ENCODE results near the gene MYCT1.
"Not testable (repeated sequence)": the region's sequence is repeated elsewhere in the genome, so short reads cannot be mapped to it uniquely, and the experiment has no call there.

The MYCT1 gene, protein sequence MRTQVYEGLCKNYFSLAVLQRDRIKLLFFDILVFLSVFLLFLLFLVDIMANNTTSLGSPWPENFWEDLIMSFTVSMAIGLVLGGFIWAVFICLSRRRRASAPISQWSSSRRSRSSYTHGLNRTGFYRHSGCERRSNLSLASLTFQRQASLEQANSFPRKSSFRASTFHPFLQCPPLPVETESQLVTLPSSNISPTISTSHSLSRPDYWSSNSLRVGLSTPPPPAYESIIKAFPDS

DNA sequence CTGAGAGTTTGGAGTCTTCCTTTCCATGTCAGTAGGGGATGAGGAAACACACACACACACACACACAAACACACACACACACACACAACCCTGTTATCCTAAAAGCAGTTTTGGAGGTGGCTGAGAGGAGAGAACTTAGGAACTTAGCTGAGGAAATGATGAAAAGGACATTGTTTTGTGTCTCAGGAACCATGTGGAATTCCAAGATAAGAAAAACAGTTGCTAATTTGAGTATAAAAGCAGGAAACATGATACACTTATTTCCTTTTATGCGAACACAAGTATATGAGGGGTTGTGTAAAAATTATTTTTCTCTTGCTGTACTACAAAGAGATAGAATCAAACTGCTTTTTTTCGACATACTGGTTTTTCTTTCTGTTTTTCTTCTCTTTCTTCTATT lies at the start of gene MYCT1:
MYCT1 (plus strand) TSS at position 264 of the 400 bp plus-strand sequence; CDS start at position 270, 6 bp downstream.
- no peak for DNase-seq (ENCODE audit: low read depth)

GRCh38 chr6:152648105-152648504 lies 49.6 kb upstream of the MYCT1 start:
- no peak for DNase-seq (ENCODE audit: low read depth)

DNA sequence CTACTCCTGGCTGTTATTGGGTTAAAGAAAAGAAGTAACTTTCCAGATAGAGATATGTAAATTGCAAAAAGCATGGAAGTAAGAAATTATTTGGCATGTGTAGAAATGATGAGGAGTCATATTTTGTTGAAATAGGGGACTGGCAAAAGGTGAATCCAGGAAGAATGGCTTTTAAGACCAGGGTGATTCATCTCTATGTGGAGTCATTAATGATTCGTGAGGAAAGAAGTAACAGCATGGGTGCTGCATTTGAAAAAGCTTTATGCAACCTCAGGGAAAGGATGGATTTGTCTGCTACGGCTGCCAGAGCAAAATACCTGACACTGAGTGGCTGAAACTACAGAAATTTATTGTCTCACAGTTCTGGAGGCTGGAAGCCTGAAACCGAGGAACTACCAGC lies 45.7 kb upstream of the MYCT1 start:
- no peak for DNase-seq (ENCODE audit: low read depth)

DNA sequence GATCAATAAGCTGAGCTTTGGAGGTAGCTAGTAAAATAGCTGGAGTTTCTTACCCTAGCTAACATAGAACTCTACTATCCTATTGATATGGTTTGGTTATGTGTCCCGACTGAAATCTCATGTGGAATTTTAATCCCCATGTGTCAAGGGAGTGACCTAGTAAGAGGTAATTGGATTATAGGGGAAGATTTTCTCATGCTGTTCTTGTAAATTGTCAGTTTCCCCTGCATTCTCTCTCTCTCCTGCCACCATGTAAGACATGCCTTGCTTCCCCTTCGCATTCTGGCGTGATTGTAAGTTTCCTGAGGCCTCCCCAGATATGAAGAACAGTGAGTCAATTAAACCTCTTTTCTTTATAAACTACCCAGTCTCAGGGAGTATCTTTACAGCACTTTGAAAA lies 35.9 kb upstream of the MYCT1 start:
- no peak for DNase-seq (ENCODE audit: low read depth)

- DNase-seq (ENCODE audit: low read depth), result no peak
Measured at GRCh38 chr6:152669895-152670294, 27.8 kb upstream of the MYCT1 start.

GRCh38 chr6:152671171-152671570 lies 26.5 kb upstream of the MYCT1 start:
- DNase-seq (ENCODE audit: low read depth), result no peak

- no peak for DNase-seq (ENCODE audit: low read depth)
Measured at GRCh38 chr6:152673236-152673635, 24.5 kb upstream of the MYCT1 start.

DNA sequence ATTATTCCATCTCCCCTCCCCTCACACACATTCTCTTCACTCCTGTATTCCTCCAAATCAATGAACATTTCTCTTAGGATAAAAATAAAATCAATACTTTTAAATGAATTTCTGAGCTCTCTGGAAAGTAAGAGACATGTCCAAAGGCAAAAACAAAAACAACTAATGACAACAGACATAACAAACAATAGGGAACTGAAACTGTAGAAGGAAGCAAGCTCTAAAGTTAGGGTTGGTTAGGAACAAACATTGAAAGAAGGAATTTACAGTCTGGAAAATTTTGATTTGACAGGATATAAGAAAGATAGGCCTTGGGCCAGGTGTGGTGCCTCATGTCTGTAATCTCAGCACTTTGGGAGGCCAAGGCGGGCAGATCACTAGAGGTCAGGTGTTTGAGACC lies 17.5 kb upstream of the MYCT1 start:
- DNase-seq (ENCODE audit: low read depth), result no peak

DNA sequence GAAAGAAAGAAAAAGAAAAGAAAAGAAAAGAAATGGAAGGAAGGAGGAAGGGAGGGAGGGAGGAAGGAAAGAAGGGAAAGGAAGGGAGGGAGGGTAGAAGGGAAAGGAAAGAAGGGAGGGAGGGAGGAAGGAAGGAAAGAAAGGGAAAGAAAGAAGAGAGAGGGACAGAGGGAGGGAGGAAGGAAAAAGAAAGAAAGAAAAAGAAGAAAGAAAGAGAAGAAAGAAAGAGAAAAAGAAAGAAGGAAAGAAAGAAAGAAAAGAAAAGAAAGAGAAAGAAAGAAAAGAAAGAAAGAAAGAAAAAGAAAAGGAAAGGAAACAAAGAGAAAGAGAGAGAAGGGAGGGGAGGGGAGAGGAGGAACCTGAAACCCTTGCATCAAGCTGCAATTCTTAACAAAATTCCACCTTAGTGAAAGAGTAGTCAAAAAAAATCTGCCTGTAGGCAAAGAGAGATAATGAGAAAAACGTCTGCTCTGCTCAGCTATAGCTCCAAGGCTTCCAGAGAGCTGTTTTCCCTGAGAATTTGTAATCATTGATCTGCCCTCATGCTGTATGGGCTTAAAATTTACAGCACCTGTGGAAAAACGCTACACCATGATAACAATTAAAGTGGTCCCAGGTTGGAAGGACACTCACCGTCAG lies 16.7 kb upstream of the MYCT1 start:
- no peak for DNase-seq (ENCODE audit: low read depth)

DNA sequence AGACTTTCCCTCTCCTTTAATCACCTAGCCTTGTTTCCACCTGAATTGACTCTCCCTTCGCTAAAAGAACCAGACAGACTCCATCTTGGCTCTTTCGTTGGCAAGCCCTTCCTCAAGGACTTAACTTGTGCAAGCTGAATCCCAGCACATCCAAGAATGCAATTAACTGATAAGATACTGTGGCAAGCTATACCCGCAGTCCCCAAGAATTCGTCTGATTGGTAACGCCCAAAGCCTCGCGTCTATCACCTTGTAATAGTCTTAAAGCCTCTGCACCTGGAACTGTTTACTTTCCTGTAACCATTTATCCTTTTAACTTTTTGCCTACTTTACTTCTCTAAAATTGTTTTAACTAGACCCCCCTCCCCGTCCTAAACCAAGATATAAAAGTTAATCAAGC lies 15.6 kb upstream of the MYCT1 start:
- DNase-seq (ENCODE audit: low read depth), result no peak

DNA sequence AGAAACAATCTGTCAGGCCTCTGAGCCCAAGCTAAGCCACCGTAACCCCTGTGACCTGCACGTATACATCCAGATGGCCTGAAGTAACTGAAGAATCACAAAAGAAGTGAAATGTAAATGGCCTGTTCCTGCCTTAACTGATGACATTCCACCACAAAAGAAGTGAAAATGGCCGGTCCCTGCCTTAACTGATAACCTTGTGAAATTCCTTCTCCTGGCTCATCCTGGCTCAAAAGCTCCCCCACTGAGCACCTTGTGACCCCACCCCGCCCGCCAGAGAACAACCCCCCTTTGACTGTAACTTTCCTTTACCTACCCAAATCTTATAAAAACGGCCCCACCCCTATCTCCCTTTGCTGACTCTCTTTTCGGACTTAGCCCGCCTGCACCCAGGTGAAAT lies 14.8 kb upstream of the MYCT1 start:
- DNase-seq (ENCODE audit: low read depth), result not testable (repeated sequence)

- DNase-seq (ENCODE audit: low read depth), result no peak
Measured at GRCh38 chr6:152685819-152686218, 11.9 kb upstream of the MYCT1 start.

DNA sequence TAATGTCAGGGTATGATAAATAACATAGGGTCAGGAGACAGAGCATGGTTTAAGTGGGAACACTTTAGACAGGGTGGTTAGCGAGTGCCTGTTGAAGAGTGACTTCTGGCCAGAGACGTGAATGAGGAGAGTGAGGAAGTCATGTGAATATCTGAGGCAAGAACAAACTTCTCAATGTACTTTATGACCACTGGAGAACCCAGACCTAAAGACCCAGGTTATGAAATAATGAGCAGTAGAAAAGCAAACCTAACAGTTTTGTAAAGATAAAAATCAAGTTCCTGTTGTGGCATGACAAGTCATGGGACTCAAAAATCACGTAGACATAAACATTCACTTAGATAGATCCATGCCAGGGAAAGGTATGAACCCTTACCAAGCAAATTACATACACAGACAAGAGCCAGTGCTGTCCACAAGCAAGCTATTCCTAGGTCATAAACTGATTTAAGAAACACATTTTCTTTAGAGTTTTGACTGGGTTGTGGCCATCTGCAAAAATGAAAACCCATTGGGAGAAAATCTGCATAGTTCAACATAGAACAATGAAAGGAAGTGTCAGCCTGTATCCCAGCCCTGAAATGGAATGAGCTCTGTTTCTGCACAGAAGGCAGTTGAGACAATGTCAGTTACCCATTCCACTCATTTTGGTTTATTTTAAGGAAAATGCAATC lies 2.2 kb upstream of the MYCT1 start:
- no peak for DNase-seq (ENCODE audit: low read depth)

GRCh38 chr6:152696522-152696921 lies 1.2 kb upstream of the MYCT1 start:
- DNase-seq (ENCODE audit: low read depth), result no peak

- DNase-seq (ENCODE audit: low read depth), result no peak
Measured at GRCh38 chr6:152698692-152699091, 995 bp downstream of the MYCT1 start.

GRCh38 chr6:152700427-152700826 lies 2.7 kb downstream of the MYCT1 start:
- no peak for DNase-seq (ENCODE audit: low read depth)

DNA sequence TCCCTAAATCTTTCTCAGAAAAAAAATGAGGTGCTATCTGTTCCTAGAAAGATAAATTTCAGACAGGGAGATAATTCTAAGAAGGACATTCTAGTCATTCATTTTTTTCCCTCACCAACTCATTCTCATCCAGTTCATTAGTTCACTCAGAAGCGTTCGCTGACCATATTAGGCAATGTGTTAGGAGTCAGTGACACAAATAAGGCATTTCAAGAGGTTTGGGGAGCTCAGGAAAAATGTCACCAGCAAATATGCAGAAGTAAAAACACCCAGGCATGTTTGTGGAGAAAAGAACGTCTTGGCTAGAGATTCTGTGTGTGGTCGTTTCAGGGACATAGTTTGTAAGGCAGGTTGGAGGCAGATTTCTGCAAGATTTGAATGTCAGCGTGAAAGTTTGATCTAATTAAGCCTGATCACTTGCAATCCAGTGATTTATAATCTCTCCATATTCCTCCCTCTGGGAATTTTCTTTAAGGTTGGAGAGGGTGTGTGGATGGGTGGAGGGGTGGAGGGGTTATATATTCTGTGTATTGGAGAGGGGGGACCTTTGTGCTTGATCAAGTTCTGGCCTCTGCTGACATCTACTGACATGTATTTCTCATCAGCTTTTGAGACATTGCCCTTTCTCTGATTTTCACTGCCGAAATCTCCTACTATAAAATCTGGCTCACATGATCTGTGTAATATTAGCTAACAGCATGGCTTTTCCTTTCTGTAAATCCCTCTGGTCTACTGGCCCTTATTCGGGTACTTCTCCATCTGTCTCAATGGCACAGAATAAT lies 3.6 kb downstream of the MYCT1 start:
- DNase-seq (ENCODE audit: low read depth), result no peak

- DNase-seq (ENCODE audit: low read depth), result no peak
Measured at GRCh38 chr6:152701863-152702401, 4.2 kb downstream of the MYCT1 start.

DNA sequence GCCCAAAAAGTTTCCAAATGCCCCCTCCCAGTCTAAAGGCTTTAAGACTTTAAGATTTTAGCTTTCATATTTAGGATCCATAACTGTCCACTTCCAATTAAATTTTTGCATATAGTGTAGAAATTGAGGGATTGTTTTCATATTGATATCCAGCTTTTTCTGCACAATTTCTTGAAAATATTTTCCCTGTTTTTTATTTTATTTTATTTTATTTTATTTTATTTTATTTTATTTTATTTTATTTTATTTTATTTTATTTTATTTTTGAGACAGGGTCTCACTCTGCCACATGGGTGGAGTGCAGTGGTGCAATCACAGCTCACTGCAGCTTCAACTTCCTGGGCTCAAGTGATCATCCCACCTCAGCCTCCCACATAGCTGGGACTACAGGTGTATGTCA lies 6.1 kb downstream of the MYCT1 start:
- not testable (repeated sequence) for DNase-seq (ENCODE audit: low read depth)

- no peak for DNase-seq (ENCODE audit: low read depth)
Measured at GRCh38 chr6:152705327-152705726, 7.6 kb downstream of the MYCT1 start.

DNA sequence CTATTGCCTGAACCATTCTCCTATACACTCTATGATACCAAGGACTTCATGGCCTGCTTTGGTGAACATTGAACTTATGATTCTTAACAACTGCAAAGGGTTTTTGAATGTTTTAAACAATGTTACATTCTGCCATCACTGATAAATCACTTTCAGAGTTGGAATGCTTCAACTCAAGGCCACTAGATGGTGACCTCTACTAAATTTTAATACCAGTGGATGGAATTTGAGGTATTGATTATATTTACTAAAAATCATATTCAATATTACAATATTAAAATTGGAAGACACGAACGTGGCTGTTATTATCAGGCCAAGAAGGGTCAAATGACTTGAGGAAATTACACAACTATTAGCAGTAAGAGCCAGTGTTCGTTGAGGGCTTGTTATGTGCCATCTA lies 18.6 kb downstream of the MYCT1 start:
- DNase-seq (ENCODE audit: low read depth), result no peak

- DNase-seq (ENCODE audit: low read depth), result no peak
Measured at GRCh38 chr6:152720974-152721373, 23.3 kb downstream of the MYCT1 start.
